SK-N-DZ (cell line): ENCODE measurements around the gene FEM1B. TPM values are rescaled to one million over a fixed set of nuclear protein-coding genes. Genes with fewer than 3 reads are reported as not detected.
"Not testable (repeated sequence)": the region's sequence is repeated elsewhere in the genome, so short reads cannot be mapped to it uniquely, and the experiment has no call there.

Experiments used
- DNase-seq: peaks from one replicate; pipeline ENCODE4 v3.0.0-alpha.2; 2015; ENCODE audit warnings: low spot score
- polyA plus RNA-seq, 2 experiments: library from polyadenylated mRNA; depleted of rRNA; stranded (reverse); fragments of >200 nt; gene quantifications; 2 replicates each; pipeline ENCODE4 v1.2.3, GENCODE V29; 2014

FEM1B gene
- polyA plus RNA-seq (2014; cell fraction: cytosol; rRNA removed), result 26.7 and 27.8 TPM in 2 replicates
- polyA plus RNA-seq (2014; cell fraction: nucleus; rRNA removed), result 11.4 and 12.3 TPM in 2 replicates

DNA sequence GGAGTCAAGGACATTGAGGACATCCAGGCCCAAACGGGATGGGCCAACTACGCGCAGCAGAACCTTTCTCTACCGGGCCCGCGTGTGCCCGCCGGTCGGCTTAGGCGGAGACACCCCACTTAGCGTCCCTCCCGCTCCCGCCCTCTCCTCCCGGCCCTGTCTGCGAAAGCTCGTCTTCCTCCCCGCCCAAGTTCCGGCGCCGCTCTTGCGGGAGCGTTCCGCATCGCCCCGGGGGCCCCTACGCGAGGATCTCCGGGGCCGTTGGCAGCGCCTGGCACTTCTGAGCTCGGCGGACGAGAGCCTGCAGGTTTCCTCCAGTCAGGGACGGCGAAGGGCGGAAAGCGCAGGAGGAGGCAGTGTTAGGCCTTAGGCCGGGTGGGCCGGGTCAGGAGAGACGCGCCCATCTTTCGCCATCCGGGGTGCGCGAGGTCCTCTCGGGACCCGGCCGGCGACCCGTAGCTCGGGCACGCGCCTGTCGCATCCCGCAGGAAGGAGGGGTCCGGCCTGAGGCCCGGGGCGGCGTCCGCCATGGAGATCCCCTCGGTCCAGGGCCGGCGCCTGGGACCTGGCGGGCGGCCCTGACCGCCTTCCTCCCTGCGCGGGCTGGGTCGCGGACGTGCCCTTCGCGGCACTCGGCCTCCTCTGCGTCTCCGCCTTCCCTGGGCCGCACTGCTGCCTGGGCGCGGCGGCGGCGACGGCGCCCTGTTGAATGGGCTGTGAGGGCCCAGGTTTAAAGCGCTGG is at the start of gene FEM1B:
FEM1B (plus strand) TSS at position 143 of the 742 bp plus-strand sequence. CDS start 673 bp downstream, outside the sequence.
- DNase-seq, result peak; percentile 91

DNA sequence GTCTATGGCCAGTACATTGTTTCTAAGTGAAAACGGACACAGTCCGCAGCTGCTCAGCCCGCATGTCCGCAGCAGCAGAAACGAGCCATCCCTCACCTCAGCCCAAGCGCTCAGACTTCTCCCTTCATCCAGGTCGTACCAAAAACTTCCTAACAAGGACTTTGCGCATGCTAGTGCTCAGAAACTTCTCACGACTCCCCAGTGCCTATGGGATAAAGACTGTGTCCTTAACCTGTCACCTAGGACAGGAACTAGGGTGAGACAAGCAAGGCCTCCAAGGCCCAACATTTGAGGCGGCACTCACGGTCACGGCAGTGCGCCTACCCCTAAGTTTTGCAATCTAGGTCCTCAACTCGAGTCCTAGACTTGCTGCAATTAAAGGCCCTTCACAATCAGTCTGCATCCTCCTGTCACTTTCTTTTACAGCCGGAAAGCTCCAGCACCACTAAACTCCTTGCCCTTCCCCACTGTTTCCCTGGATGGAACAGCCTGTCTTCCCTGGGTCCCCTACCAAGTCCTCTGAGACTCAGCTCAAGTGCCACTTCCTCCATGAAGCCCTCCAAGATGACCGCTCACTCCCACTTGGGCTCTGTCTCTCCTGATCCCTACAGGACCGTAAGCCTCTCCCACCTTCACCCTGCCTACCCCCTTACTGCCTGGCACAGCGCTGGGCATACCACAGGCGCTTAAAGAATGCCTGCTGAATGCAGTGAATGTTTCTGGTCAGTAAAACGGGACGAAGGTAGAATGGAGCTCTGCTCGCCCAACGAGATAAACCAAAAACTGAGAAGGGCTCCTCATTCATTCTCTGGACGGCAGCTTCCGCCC is 49.2 kb upstream of the FEM1B start:
- peak; percentile 37 for DNase-seq

DNA sequence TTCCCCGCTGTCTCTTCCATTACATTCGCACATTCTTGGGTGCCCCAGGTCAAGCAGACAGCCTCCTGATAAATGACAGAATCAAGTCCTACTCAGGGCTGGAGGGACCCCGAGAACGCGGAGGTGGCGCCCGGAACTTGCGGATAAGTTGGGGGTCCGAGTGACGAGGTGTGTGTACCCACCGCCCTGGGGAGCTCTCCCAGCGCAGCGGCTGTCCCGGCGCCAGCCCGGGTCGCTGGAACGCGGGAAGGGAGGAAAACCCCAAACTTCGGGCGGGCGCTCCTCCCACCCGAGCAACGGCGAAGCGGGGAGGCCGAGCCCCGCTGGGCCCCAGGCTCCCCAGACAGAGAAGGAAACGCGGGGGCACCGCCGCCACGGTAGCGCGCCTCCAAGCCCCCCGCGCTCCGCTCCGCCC is 48.6 kb upstream of the FEM1B start:
- DNase-seq, result no peak

DNA sequence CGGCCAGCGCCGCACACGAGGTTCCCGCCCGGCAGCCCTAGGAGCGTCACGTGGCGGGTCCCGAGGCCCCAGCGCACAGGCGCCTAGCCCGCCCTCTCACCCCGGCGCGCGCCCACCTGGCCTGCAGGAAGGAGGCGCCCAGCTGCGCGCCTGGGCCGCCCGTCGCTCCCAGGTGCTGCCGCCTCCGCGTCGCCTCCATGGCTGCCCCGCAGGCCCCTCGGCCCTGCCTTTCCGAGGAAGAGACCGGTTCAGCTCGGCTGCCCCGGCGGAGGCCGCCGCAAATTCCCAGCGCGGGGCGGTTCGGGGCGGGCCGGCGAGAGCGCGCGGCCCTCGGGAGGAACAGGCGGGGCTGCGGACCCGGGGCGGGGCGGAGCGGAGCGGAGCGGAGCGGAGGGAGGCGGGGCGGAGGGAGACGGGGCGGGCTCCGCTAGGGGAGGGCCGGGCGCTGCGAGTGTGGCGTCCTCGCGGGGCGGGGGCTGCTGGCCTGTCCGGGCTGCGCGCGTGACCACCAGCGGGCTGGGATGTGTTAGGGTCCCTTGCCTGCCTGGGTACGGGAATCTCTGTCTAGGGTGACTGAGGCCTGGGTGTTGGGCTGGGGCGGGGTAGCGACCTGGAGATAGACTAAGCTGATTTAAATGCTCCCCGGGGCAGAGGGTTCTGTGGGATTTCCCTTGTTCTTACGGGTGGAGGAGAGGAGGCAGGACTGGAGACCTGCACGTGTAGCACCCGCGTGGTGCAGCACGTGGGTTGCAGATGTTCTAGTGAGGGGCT is 48.0 kb upstream of the FEM1B start, which contains the start of gene CLN6:
CLN6 (minus strand) TSS at position 343 of the 771 bp plus-strand sequence; CDS start at position 199, 144 bp downstream.
- peak; percentile 87 for DNase-seq

DNA sequence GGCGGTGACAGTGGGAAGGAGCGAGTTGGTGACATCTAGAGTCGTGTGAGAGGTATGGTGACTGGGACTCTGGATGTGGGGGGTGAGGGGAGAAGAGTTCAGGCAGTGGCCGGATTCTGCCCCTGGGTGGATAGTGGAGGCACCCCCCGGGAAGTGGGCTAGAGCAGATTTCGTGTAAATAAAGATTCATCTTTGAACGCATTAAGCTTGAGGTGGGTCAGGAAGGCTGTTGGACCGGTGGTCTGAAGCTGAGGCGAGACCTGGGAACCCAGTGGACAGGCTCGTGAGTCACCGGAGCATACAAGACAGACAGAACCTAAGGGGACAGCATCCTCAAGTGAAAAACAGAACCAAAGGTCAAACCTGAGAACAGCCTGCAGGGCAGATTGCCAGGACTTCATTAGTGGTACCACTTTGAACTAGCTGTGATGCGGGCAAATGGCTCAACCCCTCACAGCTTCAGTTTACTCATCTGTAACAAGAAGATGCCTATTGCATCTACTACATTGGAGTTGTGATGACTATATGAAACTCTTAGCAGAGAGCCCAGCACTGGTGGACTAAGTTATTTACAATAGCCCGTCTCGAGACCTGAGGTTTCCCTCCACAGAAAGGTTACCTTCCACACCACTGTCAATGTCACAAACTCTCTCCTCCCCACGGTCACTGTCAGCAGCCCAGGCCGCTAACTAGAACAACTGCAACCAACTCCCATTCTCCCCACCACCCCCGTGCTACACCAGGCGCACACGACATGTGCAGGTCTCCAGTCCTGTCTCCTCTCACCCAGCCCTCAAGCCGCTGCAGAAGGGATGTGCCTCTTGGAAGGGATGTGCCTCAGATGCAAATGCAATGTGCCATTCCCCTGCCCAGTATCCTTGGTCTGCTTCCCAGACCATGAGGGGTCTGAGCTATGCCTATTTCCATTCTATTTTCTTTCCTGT is 47.1 kb upstream of the FEM1B start:
- peak; percentile 71 for DNase-seq

DNA sequence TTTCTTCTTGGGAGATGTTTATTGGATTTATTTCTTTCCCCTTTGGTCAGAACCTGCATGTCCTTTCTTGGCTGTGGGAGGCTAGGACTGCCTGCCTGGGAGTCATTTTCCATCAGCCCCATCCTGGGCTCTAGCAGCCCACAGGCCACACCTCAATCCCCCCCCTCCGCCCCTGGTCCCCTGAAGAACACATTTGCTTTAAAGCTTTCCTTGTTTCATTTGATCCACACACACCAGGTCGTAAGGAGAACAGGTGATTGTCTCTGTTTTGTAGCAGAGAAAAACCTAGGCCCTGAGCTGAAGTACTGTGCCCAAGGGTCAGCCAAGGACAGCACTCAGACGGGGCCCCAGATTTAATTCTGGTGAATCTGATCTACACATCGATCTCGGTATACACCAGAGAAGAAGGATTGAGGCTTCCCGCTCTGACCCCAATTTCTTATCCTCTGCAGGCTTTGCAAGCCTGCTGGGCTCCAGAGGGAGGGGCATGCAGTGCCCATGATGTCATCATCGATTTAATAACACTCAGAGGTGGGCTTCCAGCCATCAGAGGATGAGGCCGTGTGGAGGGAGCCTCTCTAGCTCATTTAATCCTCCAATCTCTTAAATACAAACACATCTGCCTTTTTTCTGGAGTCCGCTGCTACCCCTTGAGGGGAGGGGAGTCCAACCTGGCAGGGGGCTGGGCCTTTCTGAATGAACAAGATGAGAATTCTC is 46.3 kb upstream of the FEM1B start:
- peak; percentile 93 for DNase-seq

DNA sequence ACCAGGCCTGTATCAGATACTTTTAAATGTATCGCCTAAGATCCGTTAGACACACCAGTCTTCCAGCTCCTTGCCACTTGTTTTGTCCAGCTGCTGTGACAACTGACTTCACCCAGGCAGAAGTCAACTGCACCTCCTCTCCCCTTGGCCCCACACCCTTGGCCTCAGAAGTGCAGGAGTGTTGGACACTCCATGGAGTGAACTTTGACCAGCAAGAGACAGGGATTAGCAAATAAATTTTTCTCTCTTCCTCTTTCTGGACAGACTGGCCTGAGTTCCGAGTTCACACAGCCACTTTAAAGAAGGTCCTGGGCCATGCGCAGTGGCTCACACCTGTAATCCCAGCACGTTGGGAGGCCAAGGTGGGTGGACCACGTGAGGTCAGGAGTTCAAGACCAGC is 45.1 kb upstream of the FEM1B start:
- no peak for DNase-seq

DNA sequence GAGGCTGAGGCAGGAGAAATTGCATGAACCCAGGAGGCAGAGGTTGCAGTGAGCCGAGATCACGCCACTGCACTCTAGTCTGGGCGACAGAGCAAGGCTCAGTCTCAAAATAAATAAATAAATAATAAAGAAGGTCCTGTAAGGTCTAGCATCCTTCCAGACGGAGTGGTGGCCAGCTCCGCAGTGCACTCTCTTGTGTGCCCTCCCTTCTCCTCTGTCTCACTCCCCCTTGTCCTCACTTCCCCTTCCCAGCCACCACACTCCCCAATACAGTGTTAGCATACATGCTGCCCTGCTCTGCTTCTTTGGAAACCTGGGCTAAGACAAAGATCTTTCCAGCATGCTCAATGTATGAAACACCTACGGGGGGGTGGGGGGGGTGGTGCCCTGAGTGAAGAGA is 44.6 kb upstream of the FEM1B start:
- no peak for DNase-seq

DNA sequence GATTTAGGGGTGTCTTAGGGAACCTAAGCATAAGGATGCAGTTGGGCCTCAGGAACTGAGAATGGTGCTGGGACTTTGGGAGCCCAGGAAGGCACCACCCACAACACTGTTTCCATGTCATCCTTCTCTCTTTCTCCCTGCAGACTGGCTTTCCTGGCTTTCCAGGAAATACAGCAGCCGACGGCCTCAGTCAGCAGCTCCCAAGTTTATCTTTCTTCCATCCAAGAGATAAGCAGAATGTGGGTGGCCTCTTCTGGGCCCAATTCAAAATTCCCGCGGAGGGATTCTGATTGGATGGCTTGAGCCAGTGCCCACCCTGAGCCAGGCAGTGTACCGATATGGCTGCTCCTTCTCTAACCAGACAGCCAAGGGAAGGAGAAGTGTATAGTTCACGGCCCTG is 43.5 kb upstream of the FEM1B start:
- peak; percentile 73 for DNase-seq

DNA sequence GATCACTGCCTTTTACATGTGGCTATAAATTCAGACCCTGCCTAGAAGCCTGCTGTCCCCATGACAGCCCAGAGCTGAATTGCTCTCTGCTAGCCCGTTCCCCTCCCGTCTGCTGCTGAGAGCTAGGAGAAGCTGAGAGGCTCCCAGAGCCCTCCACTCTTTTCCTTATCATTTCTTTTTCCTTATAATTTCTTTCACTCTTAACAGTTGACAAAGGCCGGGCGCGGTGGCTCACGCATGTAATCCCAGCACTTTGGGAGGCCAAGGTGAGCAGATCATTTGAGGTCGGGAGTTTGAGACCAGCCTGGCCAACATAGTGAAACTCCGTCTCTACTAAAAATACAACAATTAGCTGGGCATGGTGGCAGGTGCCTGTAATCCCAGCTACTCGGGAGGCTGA is 43.0 kb upstream of the FEM1B start:
- not testable (repeated sequence) for DNase-seq

DNA sequence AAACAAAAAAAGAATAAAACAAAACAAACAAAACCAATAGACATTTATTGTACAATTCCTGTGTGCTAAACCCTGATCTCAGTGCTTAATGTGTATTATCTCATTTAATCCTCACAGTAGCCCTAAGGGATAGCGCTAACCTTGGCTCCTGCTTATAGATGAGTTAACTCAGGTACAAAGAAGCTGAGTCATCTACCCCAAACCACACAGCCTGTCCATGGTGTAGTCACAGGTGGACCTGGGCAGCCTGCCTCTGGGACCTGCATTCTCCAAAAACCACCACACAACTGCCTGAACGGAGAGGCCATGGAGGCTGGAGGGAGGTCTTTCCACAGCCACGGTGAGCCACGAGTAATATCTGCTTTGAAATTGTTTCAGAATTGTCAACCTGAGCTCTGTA is 42.5 kb upstream of the FEM1B start:
- DNase-seq, result no peak

DNA sequence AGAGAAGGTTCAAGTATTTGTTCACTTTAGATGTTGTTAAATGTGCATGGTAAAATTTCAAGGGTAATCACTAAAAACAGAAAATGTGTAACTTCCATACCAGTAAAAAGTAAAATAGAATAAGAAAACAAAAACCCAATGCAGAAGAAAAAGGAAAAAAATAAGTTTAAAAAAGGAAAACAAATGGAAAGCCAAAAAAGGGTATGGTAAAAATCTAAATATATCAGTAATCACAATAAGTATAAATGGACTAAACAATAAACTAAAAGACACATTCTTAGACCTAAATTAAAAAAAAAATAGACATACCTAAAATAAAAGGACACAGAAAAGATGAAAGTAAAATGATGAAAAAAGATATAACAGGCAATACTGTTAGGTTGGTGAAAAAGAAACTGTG is 38.5 kb upstream of the FEM1B start:
- no peak for DNase-seq

DNA sequence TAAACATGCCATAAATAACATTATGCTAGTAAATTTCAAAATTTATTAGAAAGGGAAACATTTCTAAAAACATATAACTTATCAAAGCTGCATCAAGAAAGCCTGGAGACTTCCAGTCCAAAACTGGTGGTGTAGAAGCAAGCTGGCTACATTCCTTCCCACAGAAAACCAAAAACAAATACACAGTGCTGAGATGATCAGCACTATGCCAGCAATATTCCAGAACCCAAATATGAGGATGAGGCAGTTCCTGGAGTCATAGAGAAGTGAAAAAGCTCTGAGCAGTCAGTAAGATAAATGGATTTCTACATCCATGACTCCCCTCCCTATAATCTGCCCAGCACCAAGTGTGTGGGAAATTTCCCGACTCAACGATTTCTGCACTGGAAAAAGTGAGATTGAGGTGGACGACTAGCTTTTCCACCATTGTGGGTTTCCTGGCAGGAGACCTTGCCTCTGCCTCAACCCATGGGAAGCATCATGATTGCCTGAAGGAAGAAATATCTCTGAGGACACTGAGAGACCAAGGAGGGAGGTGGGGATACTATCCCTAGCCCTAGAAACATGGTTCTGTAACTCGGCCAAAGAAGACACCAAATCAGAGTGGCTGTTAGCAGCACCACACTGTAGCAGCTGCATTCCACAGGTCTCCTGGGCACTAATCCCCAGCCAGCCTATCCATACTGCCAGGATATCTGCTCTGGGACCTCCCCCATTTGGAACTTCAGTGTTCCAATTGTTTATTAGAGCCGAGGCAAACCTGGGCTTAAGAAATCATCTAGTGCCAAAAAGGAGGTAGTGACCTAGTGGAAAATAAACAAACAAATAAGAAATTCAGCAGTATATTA is 36.2 kb upstream of the FEM1B start:
- DNase-seq, result no peak

DNA sequence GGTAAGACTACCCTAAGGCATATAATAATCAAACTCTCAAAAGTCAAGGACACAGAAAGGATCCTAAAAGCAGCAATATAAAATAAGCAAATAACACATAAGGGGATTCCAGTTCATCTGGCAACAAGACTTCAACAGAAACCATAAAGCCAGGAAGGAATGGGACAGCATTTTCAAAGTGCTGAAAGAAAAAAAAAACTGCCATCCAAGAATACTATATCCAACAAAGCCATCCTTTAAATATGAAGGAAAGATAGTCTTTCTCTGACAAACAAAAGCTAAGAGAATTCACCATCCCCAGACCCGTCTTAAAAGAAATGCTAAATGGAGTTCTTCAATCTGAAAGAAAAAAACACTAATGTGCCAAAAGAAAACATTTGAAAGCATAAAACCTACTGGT is 33.3 kb upstream of the FEM1B start:
- DNase-seq, result no peak

DNA sequence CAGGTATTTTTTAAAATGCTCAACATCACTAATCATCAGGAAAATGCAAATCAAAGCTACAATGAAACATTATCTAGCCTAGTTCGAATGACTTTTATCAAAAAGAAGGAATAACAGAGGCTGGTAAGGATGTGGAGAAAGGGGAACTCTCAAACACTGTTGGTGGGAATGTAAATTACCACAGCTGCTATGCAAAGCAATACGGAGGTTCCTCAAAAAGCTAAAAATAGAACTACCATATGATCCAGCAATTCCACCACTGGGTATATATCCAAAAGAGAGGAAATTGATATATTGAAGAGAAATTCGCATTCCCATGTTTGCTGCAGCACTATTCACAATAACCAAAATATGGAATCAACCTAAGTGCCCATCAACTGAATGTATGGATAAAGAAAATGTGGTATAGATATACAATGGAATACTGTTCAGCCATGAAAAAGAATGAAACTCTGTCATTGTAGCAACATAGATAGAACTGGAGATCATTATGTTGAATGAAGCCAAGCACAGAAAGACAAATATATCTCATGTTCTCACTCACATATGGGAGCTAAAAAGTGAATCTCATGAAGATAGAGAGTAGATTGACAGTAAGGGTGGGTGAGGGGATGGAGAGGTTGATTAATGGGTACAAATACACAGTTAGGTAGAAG is 28.4 kb upstream of the FEM1B start:
- DNase-seq, result no peak

DNA sequence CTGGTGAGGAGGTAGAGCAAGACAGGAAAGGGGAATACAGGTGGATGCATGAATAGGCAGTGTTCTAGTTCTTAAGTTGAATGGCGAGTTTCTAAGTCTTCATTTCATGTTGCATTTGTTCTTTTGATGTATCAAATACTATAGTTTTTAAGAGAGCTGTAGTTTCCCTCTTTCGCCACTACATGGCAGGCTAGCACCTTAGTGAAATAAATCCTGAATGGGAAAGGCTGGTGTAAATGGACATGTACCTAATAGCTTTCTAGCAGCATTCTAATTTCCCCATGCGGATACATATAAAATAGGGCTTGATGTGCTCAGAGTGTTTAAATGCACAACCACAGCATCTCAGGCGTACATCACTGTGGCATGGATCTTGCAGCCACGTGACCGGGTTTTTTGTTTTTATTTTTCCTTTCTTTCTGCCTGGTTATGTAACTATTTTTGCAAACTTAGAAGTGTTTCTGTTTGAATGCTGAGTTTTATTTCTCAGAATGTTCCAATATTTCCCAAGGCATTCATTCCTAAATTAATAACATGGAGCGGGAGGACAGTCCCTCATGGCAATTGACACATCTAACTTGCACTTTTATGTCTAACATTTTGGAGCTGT is 24.5 kb upstream of the FEM1B start:
- DNase-seq, result peak; percentile 75

DNA sequence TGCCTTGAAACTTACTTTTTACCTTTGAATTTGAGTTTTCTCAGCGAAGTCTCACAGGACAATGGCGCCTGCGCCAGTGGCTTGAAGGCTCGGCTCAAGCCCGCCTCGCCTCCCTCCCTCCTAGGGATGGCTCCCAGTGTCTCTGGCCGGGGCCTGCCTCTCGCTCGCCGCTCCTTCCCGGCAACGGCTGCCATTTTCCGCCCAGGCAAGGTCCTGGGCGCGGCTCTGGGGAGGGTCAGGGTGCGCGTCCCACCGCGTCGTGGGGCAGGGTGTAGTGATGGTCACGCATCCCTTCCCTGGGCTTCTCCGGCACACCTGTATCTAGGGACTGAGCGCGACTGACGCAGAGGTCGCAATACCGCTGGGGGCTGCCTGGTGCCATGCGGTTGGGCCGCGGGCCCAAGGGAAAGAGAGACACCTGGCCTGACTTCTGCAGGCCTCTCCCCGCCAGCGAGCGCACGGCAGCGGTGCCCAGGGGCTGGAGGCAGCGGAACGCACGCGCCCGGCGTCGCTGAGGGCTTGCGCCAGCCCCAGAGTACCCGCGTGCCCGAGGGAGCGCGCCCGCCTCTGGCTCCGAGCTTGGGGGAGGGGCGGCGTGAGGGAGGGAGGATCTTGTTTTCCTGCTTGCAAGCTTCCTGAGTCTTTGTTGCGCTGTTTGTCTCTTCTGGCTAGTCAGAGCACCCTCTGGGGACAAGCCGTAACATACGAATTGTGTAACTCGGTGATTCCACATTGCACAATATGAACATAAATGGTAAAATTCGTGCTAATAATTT is 20.7 kb upstream of the FEM1B start:
- DNase-seq, result peak; percentile 76
